GM23338 (cell line): ENCODE data around the gene FGF2. TPM values are rescaled to one million over a fixed set of nuclear protein-coding genes. Genes with fewer than 3 reads are reported as not detected.

Source experiments
- ATAC-seq: fragments of 200-7000 bp; cut with Tn5 transposase; 3 replicates; pipeline ENCODE4 v1.9.1; 2020
- DNase-seq: peaks from one replicate; pipeline ENCODE4 v3.0.0-alpha.2; 2015; ENCODE audit warnings: low spot score
- H2AFZ ChIP-seq: fragments of 200-600 bp; sonication (generic); 2 replicates; pipeline ENCODE4 v1.8.0; 2016; ENCODE audit warnings: antibody characterized with exemption, mild to moderate bottlenecking, moderate library complexity
- H3F3A ChIP-seq: fragments of 200-600 bp; sonication (generic); replicated peaks from 2 replicates; pipeline ENCODE4 v1.8.0; 2017; ENCODE audit warnings: antibody characterized with exemption, mixed run types, low read depth
- H3K27ac ChIP-seq: fragments of 200-600 bp; sonication (generic); 2 replicates; pipeline ENCODE4 v1.6.1; 2016; ENCODE audit warnings: low read depth
- H3K27me3 ChIP-seq: fragments of 200-600 bp; sonication (generic); 2 replicates; pipeline ENCODE4 v1.8.0; 2016; ENCODE audit warnings: mild to moderate bottlenecking, mixed run types, moderate library complexity; ENCODE audit not compliant: insufficient read depth
- H3K36me3 ChIP-seq: fragments of 200-600 bp; sonication (generic); 2 replicates; pipeline ENCODE4 v1.8.0; 2016; ENCODE audit warnings: mild to moderate bottlenecking; ENCODE audit not compliant: insufficient read depth
- H3K4me1 ChIP-seq: fragments of 200-600 bp; sonication (generic); 2 replicates; pipeline ENCODE4 v1.8.0; 2016; ENCODE audit warnings: mild to moderate bottlenecking, moderate library complexity; ENCODE audit not compliant: insufficient read depth
- H3K4me2 ChIP-seq: fragments of 200-600 bp; sonication (generic); 2 replicates; pipeline ENCODE4 v1.7.1; 2017; ENCODE audit warnings: mixed run types
- H3K4me3 ChIP-seq: fragments of 200-600 bp; sonication (generic); 2 replicates; pipeline ENCODE4 v1.6.1; 2016; ENCODE audit warnings: mixed run types
- H3K79me2 ChIP-seq: fragments of 200-600 bp; sonication (generic); replicated peaks from 2 replicates; pipeline ENCODE4 v1.8.0; 2017; ENCODE audit warnings: mild to moderate bottlenecking; ENCODE audit not compliant: insufficient read depth
- H3K9me2 ChIP-seq: fragments of 200-600 bp; sonication (generic); 2 replicates; pipeline ENCODE4 v1.8.0; 2017; ENCODE audit not compliant: insufficient read depth
- H4K20me1 ChIP-seq: fragments of 200-600 bp; sonication (generic); replicated peaks from 2 replicates; pipeline ENCODE4 v1.8.0; 2017; ENCODE audit warnings: mild to moderate bottlenecking; ENCODE audit not compliant: insufficient read depth
- H3K27ac Mint-ChIP-seq: 2 replicates; pipeline ENCODE4 v1.8.0; 2020; ENCODE audit warnings: inconsistent platforms, mild to moderate bottlenecking, moderate library complexity, mixed read lengths
- H3K27me3 Mint-ChIP-seq: 3 replicates; pipeline ENCODE4 v1.8.0; 2022; ENCODE audit warnings: low read depth, mild to moderate bottlenecking, moderate library complexity, mixed read lengths, inconsistent platforms; ENCODE audit not compliant: insufficient read depth, poor library complexity
- H3K36me3 Mint-ChIP-seq: 3 replicates; pipeline ENCODE4 v1.8.0; 2021; ENCODE audit warnings: low read depth, mild to moderate bottlenecking, inconsistent platforms, moderate library complexity, mixed read lengths
- H3K4me1 Mint-ChIP-seq: 3 replicates; pipeline ENCODE4 v1.8.0; 2020; ENCODE audit warnings: mild to moderate bottlenecking, inconsistent platforms, mixed read lengths
- H3K4me3 Mint-ChIP-seq: 3 replicates; pipeline ENCODE4 v1.8.0; 2021; ENCODE audit warnings: moderate library complexity, mild to moderate bottlenecking, inconsistent platforms, mixed read lengths
- H3K9me3 Mint-ChIP-seq: 3 replicates; pipeline ENCODE4 v1.8.0; 2020; ENCODE audit warnings: moderate library complexity, mild to moderate bottlenecking, inconsistent platforms, mixed read lengths
- CREB1 ChIP-seq: fragments of 250-450 bp; sonication (Bioruptor Pico); IDR thresholded peaks from 2 replicates; pipeline ENCODE4 v1.5.0; 2020; ENCODE audit warnings: low read depth, mild to moderate bottlenecking, moderate library complexity
- EZH2 ChIP-seq: fragments of 200-600 bp; sonication (generic); IDR thresholded peaks from one replicate; pipeline ENCODE4 v1.8.0; 2017; ENCODE audit warnings: antibody characterized with exemption, mild to moderate bottlenecking, low read depth; ENCODE audit not compliant: unreplicated experiment
- JUNB ChIP-seq: IDR thresholded peaks from one replicate; pipeline ENCODE4 v1.6.1; 2016; ENCODE audit warnings: antibody characterized with exemption; ENCODE audit not compliant: unreplicated experiment
- NANOG ChIP-seq: IDR thresholded peaks from 2 replicates; pipeline ENCODE4 v1.6.1; 2016; ENCODE audit warnings: antibody characterized with exemption, borderline replicate concordance
- POLR2AphosphoS5 ChIP-seq: IDR thresholded peaks from 2 replicates; pipeline ENCODE4 v1.6.1; 2016; ENCODE audit warnings: antibody characterized with exemption, low read depth
- STAT1 ChIP-seq: IDR thresholded peaks from one replicate; pipeline ENCODE4 v1.6.1; 2016; ENCODE audit warnings: antibody characterized with exemption; ENCODE audit not compliant: unreplicated experiment
- ZNF114 ChIP-seq: fragments of 250-450 bp; sonication (Bioruptor Pico); IDR thresholded peaks from 2 replicates; pipeline ENCODE4 v1.5.0; 2020; ENCODE audit warnings: mild to moderate bottlenecking, moderate library complexity
- polyA plus RNA-seq: library from polyadenylated mRNA; unstranded; fragments of >200 nt; fragmentation: Nextera tagmentation; extraction: Ambion mirVana; gene quantifications from 2 replicates; pipeline ENCODE4 v1.2.1, GENCODE V29; 2016
- total RNA-seq: library from RNA; depleted of rRNA; stranded (reverse); fragments of >200 nt; shearing (Covaris generic); gene quantifications from 2 replicates; pipeline ENCODE4 v1.2.3, GENCODE V29; 2014
- TF ChIP-seq, protein P1 (sequence below): IDR thresholded peaks from one replicate; pipeline ENCODE4 v1.6.1; 2018; ENCODE audit warnings: antibody characterized with exemption; ENCODE audit not compliant: unreplicated experiment
- TF ChIP-seq, protein P2 (sequence below): IDR thresholded peaks from 2 replicates; pipeline ENCODE4 v1.6.1; 2016; ENCODE audit warnings: antibody characterized with exemption
- TF ChIP-seq, protein P3 (sequence below): fragments of 250-450 bp; sonication (Bioruptor Pico); IDR thresholded peaks from 2 replicates; pipeline ENCODE4 v1.5.0; 2020; ENCODE audit warnings: mild to moderate bottlenecking, moderate library complexity

Gene FGF2
- total and polyA plus RNA-seq, 2 experiments from 2014 or later: 28.3 to 84.4 TPM

GRCh38 chr4:122824616-122825015, 2.0 kb upstream of the FGF2 start (continued):
- no peak for TF ChIP-seq EZH2
- no peak for TF ChIP-seq STAT1
- TF ChIP-seq NANOG: no peak
- TF ChIP-seq, protein P1, sequence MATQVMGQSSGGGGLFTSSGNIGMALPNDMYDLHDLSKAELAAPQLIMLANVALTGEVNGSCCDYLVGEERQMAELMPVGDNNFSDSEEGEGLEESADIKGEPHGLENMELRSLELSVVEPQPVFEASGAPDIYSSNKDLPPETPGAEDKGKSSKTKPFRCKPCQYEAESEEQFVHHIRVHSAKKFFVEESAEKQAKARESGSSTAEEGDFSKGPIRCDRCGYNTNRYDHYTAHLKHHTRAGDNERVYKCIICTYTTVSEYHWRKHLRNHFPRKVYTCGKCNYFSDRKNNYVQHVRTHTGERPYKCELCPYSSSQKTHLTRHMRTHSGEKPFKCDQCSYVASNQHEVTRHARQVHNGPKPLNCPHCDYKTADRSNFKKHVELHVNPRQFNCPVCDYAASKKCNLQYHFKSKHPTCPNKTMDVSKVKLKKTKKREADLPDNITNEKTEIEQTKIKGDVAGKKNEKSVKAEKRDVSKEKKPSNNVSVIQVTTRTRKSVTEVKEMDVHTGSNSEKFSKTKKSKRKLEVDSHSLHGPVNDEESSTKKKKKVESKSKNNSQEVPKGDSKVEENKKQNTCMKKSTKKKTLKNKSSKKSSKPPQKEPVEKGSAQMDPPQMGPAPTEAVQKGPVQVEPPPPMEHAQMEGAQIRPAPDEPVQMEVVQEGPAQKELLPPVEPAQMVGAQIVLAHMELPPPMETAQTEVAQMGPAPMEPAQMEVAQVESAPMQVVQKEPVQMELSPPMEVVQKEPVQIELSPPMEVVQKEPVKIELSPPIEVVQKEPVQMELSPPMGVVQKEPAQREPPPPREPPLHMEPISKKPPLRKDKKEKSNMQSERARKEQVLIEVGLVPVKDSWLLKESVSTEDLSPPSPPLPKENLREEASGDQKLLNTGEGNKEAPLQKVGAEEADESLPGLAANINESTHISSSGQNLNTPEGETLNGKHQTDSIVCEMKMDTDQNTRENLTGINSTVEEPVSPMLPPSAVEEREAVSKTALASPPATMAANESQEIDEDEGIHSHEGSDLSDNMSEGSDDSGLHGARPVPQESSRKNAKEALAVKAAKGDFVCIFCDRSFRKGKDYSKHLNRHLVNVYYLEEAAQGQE: no peak
- no peak for TF ChIP-seq ZNF114 (CRISPR knock-in tag)
- TF ChIP-seq, protein P2, sequence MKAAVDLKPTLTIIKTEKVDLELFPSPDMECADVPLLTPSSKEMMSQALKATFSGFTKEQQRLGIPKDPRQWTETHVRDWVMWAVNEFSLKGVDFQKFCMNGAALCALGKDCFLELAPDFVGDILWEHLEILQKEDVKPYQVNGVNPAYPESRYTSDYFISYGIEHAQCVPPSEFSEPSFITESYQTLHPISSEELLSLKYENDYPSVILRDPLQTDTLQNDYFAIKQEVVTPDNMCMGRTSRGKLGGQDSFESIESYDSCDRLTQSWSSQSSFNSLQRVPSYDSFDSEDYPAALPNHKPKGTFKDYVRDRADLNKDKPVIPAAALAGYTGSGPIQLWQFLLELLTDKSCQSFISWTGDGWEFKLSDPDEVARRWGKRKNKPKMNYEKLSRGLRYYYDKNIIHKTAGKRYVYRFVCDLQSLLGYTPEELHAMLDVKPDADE: no peak

DNA sequence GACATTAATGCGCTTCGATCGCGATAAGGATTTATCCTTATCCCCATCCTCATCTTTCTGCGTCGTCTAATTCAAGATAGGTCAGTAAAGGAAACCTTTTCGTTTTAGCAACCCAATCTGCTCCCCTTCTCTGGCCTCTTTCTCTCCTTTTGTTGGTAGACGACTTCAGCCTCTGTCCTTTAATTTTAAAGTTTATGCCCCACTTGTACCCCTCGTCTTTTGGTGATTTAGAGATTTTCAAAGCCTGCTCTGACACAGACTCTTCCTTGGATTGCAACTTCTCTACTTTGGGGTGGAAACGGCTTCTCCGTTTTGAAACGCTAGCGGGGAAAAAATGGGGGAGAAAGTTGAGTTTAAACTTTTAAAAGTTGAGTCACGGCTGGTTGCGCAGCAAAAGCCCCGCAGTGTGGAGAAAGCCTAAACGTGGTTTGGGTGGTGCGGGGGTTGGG, 528 bp upstream of the FGF2 start:
- no peaks in the 10 kb centered on the region for H3K27me3 ChIP-seq
- H3K36me3 Mint-ChIP-seq: peaks cover 33% of the 10 kb centered on the region
- DNase-seq: peak; percentile 45
- no peaks in the 10 kb centered on the region for H3K9me2 ChIP-seq
- peak overlapping the region; percentile 56; the same call in 1 of the 2 replicates for H2AFZ ChIP-seq
- peak overlapping the region; percentile 68 for H3K4me3 ChIP-seq
- H3K27ac ChIP-seq: peak overlapping the region; percentile 96
- H3K79me2 ChIP-seq: peaks cover 52% of the 10 kb centered on the region
- no peaks in the 10 kb centered on the region; the same call in 1 of the 2 replicates for H4K20me1 ChIP-seq
- no peak for ATAC-seq
- peak overlapping the region; percentile 81 for H3K4me3 Mint-ChIP-seq
- no peaks in the 10 kb centered on the region for H3K9me3 Mint-ChIP-seq
- no peaks in the 10 kb centered on the region; the same call in 1 of the 2 replicates for H3K36me3 ChIP-seq
- H3K4me1 ChIP-seq: peaks cover 30% of the 10 kb centered on the region
- peaks cover 16% of the 10 kb centered on the region for H3K27me3 Mint-ChIP-seq
- H3K4me1 Mint-ChIP-seq: peaks cover 40% of the 10 kb centered on the region
- H3K27ac Mint-ChIP-seq: peak overlapping the region; percentile 92
- peaks cover 9% of the 10 kb centered on the region for H3F3A ChIP-seq
- peak overlapping the region; percentile 93 for H3K4me2 ChIP-seq
- TF ChIP-seq EZH2 (no peak), ZNF114 (CRISPR knock-in tag) (no peak), CREB1 (no peak), JUNB (no peak), STAT1 (no peak), POLR2AphosphoS5 (no peak), NANOG (no peak)
- TF ChIP-seq, protein P1: no peak
- TF ChIP-seq, protein P3, sequence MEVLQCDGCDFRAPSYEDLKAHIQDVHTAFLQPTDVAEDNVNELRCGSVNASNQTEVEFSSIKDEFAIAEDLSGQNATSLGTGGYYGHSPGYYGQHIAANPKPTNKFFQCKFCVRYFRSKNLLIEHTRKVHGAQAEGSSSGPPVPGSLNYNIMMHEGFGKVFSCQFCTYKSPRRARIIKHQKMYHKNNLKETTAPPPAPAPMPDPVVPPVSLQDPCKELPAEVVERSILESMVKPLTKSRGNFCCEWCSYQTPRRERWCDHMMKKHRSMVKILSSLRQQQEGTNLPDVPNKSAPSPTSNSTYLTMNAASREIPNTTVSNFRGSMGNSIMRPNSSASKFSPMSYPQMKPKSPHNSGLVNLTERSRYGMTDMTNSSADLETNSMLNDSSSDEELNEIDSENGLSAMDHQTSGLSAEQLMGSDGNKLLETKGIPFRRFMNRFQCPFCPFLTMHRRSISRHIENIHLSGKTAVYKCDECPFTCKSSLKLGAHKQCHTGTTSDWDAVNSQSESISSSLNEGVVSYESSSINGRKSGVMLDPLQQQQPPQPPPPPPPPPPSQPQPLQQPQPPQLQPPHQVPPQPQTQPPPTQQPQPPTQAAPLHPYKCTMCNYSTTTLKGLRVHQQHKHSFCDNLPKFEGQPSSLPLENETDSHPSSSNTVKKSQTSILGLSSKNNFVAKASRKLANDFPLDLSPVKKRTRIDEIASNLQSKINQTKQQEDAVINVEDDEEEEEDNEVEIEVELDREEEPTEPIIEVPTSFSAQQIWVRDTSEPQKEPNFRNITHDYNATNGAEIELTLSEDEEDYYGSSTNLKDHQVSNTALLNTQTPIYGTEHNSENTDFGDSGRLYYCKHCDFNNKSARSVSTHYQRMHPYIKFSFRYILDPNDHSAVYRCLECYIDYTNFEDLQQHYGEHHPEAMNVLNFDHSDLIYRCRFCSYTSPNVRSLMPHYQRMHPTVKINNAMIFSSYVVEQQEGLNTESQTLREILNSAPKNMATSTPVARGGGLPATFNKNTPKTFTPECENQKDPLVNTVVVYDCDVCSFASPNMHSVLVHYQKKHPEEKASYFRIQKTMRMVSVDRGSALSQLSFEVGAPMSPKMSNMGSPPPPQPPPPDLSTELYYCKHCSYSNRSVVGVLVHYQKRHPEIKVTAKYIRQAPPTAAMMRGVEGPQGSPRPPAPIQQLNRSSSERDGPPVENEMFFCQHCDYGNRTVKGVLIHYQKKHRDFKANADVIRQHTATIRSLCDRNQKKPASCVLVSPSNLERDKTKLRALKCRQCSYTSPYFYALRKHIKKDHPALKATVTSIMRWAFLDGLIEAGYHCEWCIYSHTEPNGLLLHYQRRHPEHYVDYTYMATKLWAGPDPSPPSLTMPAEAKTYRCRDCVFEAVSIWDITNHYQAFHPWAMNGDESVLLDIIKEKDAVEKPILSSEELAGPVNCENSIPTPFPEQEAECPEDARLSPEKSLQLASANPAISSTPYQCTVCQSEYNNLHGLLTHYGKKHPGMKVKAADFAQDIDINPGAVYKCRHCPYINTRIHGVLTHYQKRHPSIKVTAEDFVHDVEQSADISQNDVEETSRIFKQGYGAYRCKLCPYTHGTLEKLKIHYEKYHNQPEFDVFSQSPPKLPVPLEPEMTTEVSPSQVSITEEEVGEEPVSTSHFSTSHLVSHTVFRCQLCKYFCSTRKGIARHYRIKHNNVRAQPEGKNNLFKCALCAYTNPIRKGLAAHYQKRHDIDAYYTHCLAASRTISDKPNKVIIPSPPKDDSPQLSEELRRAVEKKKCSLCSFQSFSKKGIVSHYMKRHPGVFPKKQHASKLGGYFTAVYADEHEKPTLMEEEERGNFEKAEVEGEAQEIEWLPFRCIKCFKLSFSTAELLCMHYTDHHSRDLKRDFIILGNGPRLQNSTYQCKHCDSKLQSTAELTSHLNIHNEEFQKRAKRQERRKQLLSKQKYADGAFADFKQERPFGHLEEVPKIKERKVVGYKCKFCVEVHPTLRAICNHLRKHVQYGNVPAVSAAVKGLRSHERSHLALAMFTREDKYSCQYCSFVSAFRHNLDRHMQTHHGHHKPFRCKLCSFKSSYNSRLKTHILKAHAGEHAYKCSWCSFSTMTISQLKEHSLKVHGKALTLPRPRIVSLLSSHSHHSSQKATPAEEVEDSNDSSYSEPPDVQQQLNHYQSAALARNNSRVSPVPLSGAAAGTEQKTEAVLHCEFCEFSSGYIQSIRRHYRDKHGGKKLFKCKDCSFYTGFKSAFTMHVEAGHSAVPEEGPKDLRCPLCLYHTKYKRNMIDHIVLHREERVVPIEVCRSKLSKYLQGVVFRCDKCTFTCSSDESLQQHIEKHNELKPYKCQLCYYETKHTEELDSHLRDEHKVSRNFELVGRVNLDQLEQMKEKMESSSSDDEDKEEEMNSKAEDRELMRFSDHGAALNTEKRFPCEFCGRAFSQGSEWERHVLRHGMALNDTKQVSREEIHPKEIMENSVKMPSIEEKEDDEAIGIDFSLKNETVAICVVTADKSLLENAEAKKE: no peak
